Activated gamma-delta T cell treated with anti-CD3 and anti-CD28 coated beads, Interleukin-2, amount 50 U/mL, for 16 hours (primary cell): ENCODE data around the gene SPATA13.
"Not testable (repeated sequence)": the region's sequence is repeated elsewhere in the genome, so short reads cannot be mapped to it uniquely, and the experiment has no call there.

Experiments used
- DNase-seq: peaks from one replicate; pipeline ENCODE4 v3.0.0-alpha.2; 2020; ENCODE audit warnings: low read depth

Gene SPATA13

GRCh38 chr13:24160458-24161009, at the start of gene SPATA13:
Gene SPATA13 (plus strand): TSS chr13:24160720. CDS start chr13:24222930, 62,210 bp downstream.
- DNase-seq = peak; percentile 91

DNA sequence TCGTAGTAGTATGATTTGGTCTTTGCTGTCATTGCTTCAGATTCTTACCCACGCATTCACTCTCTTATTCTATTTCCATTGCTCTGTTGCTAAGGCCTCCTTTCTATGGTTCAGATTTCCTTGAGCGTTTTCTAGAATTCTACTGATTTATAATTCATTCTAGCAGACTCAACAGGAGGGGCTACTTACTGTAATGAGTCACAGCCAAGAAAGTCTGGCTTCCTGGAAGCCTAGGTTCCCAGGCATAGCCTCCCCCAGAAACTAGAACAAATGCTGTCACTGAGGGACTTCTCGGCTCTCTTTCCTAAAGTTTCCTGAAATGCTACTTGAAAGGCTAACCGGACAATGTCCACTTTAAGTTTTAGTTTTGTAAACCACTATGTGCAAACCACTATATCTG, 47.7 kb upstream of the SPATA13 start:
- no peak for DNase-seq

DNA sequence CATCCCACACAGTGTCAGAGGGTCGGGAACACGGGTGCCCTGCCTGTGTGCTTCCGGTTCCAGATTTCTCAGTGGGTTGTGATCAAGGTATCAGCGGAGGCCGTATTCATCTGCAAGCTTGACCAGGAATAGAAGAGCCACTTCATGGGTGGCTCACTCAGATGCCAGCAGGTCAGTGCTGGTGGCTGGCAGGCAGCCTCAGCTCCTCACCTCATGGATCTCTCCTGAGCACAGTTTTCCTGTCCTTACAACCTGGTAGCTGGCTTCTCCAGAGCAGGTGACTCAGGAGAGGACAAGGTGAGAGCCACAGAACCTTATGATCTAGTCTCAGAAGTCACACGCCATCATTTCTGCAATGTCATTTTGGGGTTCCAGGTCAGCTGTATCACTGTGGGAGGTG, 44.8 kb upstream of the SPATA13 start:
- DNase-seq = no peak

GRCh38 chr13:24116131-24116530, 44.4 kb upstream of the SPATA13 start:
- no peak for DNase-seq

DNA sequence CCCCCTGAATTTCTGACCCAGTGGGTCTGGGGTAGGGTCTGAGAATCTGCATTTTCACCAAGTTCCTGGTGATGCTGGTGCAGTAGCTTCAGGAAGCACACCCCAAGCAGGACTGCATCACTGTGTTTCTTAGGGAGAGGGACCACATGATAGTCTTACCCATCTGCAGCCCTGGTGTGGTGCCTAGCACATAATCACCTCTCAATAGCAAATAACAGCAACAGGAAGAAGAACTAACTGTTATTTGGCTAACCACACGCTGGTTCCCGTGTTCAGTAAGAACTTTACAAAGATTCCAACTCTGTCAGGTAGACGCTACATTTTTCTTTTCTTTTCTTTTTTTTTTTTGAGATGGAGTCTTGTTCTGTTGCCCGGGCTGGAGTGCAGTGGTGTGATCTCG, 41.9 kb upstream of the SPATA13 start:
- no peak for DNase-seq

- DNase-seq = no peak
These were observed 40.7 kb upstream of the SPATA13 start for GRCh38 chr13:24119626-24120508.

- not testable (repeated sequence) for DNase-seq
These were observed 38.5 kb upstream of the SPATA13 start for GRCh38 chr13:24122045-24122444.

- DNase-seq = no peak
These were observed 38.0 kb upstream of the SPATA13 start for GRCh38 chr13:24122569-24122968.

- DNase-seq = no peak
These were observed 36.8 kb upstream of the SPATA13 start for GRCh38 chr13:24123761-24124160.

GRCh38 chr13:24124789-24125476, 35.6 kb upstream of the SPATA13 start:
- DNase-seq = no peak

DNA sequence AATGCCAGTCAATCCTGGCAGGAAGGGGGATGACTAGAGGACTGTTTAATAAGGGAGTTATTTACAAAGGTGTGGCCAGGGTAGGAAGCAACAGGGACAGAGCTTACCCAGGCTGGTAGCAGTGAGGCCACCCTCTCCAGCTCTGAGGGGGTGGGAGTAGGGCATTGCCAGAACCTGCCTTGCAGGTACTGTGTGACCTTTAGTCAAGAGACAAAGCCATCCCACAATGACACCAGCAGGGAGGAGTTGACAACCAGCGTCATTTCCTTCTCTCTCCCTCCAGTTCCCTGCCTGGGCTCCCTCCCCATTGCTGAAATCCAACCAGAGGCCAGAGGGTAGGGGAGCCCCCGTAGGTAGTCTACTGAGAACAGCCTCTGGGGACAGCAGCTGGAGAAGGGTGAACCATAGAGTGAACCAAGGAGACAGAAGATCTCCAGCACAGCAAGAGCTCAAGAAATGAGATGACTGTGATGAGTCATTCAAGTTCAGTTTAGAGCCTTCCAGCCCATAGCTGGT, 33.3 kb upstream of the SPATA13 start:
- DNase-seq = no peak

DNA sequence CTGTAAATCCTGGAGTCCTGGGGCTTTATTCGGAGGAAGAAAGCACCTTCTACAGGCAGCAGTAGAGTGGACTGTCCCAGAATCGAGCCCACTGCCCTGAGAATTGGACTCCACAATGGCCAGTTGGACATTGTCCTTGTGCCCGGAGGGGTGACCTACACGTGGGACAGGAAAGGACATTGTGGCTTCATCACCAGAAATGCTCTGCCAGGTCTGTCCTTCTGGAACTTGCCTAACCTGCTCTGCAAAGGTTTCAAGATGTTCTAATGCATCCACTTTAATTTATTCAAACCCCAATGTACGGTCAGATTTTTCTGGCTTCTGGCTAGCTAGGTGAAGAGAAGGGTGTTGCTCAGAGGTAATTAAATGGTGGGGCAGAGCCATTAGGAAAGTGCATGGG, 32.4 kb upstream of the SPATA13 start:
- no peak for DNase-seq

GRCh38 chr13:24128962-24129361, 31.6 kb upstream of the SPATA13 start:
- DNase-seq = no peak

DNA sequence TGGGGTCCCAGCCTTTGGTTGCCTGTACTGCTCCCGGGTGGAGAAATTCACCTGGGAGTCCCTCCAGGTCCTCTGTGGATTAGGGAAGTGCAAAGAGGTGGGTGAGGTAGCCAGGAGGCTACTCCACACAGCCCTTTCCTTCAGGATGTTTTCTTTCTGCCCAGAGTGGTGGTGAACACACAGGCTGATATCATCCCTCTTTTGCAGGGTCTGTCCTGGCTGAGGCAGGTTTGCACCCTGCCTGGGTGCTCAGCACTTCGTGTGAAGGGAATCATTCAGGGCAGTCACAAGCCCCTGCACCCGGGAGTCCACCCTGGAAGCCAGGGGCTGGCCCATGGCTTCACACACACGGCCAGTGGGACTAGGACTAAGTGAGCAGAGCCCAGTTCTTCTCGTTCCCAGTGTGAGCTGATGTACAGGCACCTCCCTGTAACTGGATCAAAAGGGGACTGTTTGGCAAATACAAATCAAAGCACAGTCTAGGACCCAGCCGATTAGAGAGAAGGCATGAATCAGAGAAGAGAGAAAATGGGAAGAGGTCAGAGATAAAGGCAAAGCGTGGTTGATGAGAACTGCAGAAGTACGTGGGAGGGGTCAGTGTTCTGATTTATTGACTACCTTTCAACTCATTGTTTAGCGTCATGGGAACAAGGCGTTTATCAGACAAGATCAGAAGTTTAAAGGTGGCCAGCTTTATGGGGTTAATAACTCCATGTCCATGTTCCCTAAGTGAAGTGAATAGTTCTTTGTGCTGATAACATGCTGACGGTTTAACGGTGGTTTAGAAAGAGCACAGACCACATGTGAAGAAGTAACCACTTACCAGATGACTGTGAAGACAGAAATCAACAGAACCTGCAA, 30.4 kb upstream of the SPATA13 start:
- no peak for DNase-seq

GRCh38 chr13:24131749-24132148, 28.8 kb upstream of the SPATA13 start:
- no peak for DNase-seq

- no peak for DNase-seq
These were observed 27.3 kb upstream of the SPATA13 start for GRCh38 chr13:24133021-24133795.

- DNase-seq = no peak
These were observed 26.3 kb upstream of the SPATA13 start for GRCh38 chr13:24134231-24134630.

GRCh38 chr13:24134757-24135156, 25.8 kb upstream of the SPATA13 start:
- DNase-seq = no peak

- DNase-seq = no peak
These were observed 24.7 kb upstream of the SPATA13 start for GRCh38 chr13:24135674-24136300.

DNA sequence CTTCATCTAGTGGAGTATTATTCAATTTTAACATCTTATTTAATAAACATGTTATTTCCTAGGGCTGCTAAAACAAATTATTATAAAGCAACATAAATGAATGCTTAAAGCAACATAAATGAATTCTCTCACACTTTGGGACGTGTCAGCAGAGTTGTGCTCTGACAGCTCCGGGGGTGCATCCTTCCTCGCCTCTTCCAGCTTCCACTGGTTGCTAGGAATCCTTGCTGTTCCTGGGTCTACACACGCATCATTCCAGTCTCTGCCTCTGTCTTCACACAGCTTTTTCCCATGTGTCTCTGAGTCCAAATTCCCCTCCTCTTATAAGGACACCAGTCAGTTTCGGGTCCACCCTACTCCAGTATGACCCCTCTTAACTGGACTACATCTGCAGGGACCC, 21.6 kb upstream of the SPATA13 start:
- DNase-seq = no peak
